PC-3 (cell line): ENCODE measurements around the gene ATF2. TPM values are rescaled to one million over a fixed set of nuclear protein-coding genes. Genes with fewer than 3 reads are reported as not detected.

Source experiments
- ATAC-seq: fragments of 200-7000 bp; cut with Tn5 transposase; 2 replicates; pipeline ENCODE4 v1.9.1; 2020; ENCODE audit warnings: mild to moderate bottlenecking, moderate library complexity
- BruUV-seq: library from RNA; stranded (reverse); fragments of 400-500 nt; replicated peaks from 2 replicates; lab custom pipeline; 2021; lab: Mats Ljungman, UMichigan
- CTCF ChIA-PET: fragments of 300-600 bp; sonication (Branson Sonifier 250); formaldehyde crosslinking; loops from one replicate; lab custom pipeline; 2022; ENCODE audit warnings: antibody characterized with exemption; lab: Charles Lee
- POLR2A ChIA-PET: fragments of 300-600 bp; sonication (Branson Sonifier 250); formaldehyde crosslinking; loops from one replicate; lab custom pipeline; 2022; ENCODE audit warnings: antibody characterized with exemption; ENCODE audit not compliant: unreplicated experiment; lab: Charles Lee
- DNase-seq: peaks from one replicate; pipeline ENCODE4 v3.0.0-alpha.2; 2015
- H2AFZ ChIP-seq: fragments of 300-600 bp; sonication (generic); 2 replicates; pipeline ENCODE4 v1.6.0; 2016; ENCODE audit warnings: antibody characterized with exemption, low read length
- H3F3A ChIP-seq: fragments of 300-600 bp; sonication (generic); one replicate; pipeline ENCODE4 v1.6.0; 2017; ENCODE audit warnings: antibody characterized with exemption, low read length, control low read depth, mild to moderate bottlenecking; ENCODE audit not compliant: unreplicated experiment
- H3K27ac ChIP-seq: fragments of 300-600 bp; sonication (generic); 2 replicates; pipeline ENCODE4 v1.5.1; 2016; ENCODE audit warnings: mild to moderate bottlenecking, low read length
- H3K27me3 ChIP-seq: fragments of 300-600 bp; sonication (generic); 2 replicates; pipeline ENCODE4 v1.6.1; 2016; ENCODE audit warnings: low read length, mixed read lengths
- H3K36me3 ChIP-seq: fragments of 300-600 bp; sonication (generic); 2 replicates; pipeline ENCODE4 v1.6.1; 2016; ENCODE audit warnings: low read depth, mixed run types, low read length, mixed read lengths
- H3K4me1 ChIP-seq: fragments of 300-600 bp; sonication (generic); 2 replicates; pipeline ENCODE4 v1.5.1; 2016; ENCODE audit warnings: low read length; ENCODE audit not compliant: insufficient read depth
- H3K4me2 ChIP-seq: fragments of 300-600 bp; sonication (generic); 2 replicates; pipeline ENCODE4 v1.6.0; 2016; ENCODE audit warnings: low read length
- H3K4me3 ChIP-seq: fragments of 300-600 bp; sonication (generic); 2 replicates; pipeline ENCODE4 v1.5.1; 2016; ENCODE audit warnings: mild to moderate bottlenecking, low read length, mixed read lengths
- H3K79me2 ChIP-seq: fragments of 300-600 bp; sonication (generic); 2 replicates; pipeline ENCODE4 v1.6.1; 2017; ENCODE audit warnings: low read length, mixed read lengths
- H3K9ac ChIP-seq: fragments of 300-600 bp; sonication (generic); 2 replicates; pipeline ENCODE4 v1.6.0; 2016; ENCODE audit warnings: mild to moderate bottlenecking, low read length
- H3K9me2 ChIP-seq: fragments of 300-600 bp; sonication (generic); replicated peaks from 2 replicates; pipeline ENCODE4 v1.6.1; 2016; ENCODE audit warnings: mixed run types, low read length, mixed read lengths
- H3K9me3 ChIP-seq: fragments of 300-600 bp; sonication (generic); 2 replicates; pipeline ENCODE4 v1.6.1; 2016; ENCODE audit warnings: low read length, mixed read lengths
- H4K20me1 ChIP-seq: fragments of 300-600 bp; sonication (generic); 2 replicates; pipeline ENCODE4 v1.6.1; 2016; ENCODE audit warnings: low read length, mixed read lengths
- EZH2 ChIP-seq: fragments of 300-600 bp; sonication (generic); IDR thresholded peaks from one replicate; pipeline ENCODE4 v1.6.1; 2017; ENCODE audit warnings: antibody characterized with exemption, mild to moderate bottlenecking, low read length; ENCODE audit not compliant: unreplicated experiment
- EZH2phosphoT487 ChIP-seq: fragments of 300-600 bp; sonication (generic); IDR thresholded peaks from 2 replicates; pipeline ENCODE4 v1.6.1; 2018; ENCODE audit warnings: mild to moderate bottlenecking, antibody characterized with exemption, low read length, borderline replicate concordance
- intact Hi-C: fragments of 100-400 bp; cut with micrococcal nuclease; formaldehyde crosslinking; loops from 2 replicates; pipeline ENCODE4 v1.9.0; 2023
- total RNA-seq: library from RNA; depleted of rRNA; stranded (reverse); fragments of >200 nt; gene quantifications from 2 replicates; pipeline ENCODE4 v1.2.3, GENCODE V29; 2014
- TF ChIP-seq, protein P1 (sequence below): fragments of 300-600 bp; sonication (generic); conservative IDR thresholded peaks from 2 replicates; pipeline ENCODE4 v1.5.1; 2017; ENCODE audit warnings: antibody characterized with exemption, low read depth, mild to moderate bottlenecking, low read length

The ATF2 gene
- total RNA-seq, 1 experiment from 2014 or later, result 12.6 TPM

- H2AFZ ChIP-seq, result no peak overlapping the region
- BruUV-seq, result no TSS peak
- no peaks in the 10 kb centered on the region for H3K4me1 ChIP-seq
- no peak overlapping the region for H3K9ac ChIP-seq
- CTCF ChIA-PET, result no interaction called here
- POLR2A ChIA-PET, result no interaction called here
- TF ChIP-seq, protein P1, sequence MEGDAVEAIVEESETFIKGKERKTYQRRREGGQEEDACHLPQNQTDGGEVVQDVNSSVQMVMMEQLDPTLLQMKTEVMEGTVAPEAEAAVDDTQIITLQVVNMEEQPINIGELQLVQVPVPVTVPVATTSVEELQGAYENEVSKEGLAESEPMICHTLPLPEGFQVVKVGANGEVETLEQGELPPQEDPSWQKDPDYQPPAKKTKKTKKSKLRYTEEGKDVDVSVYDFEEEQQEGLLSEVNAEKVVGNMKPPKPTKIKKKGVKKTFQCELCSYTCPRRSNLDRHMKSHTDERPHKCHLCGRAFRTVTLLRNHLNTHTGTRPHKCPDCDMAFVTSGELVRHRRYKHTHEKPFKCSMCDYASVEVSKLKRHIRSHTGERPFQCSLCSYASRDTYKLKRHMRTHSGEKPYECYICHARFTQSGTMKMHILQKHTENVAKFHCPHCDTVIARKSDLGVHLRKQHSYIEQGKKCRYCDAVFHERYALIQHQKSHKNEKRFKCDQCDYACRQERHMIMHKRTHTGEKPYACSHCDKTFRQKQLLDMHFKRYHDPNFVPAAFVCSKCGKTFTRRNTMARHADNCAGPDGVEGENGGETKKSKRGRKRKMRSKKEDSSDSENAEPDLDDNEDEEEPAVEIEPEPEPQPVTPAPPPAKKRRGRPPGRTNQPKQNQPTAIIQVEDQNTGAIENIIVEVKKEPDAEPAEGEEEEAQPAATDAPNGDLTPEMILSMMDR, result no peak
- TF ChIP-seq EZH2phosphoT487 (no peak), EZH2 (no peak)
- no peaks in the 10 kb centered on the region for H3K79me2 ChIP-seq
- H3K36me3 ChIP-seq, result peaks cover 8% of the 10 kb centered on the region
- DNase-seq, result no peak
- no peak for ATAC-seq
- H4K20me1 ChIP-seq, result no peaks in the 10 kb centered on the region
- H3K27me3 ChIP-seq, result no peaks in the 10 kb centered on the region
- intact Hi-C loops, result no loop called here
- no peaks in the 10 kb centered on the region for H3F3A ChIP-seq
- H3K4me2 ChIP-seq, result no peak overlapping the region
- no peak overlapping the region for H3K4me3 ChIP-seq
- no peaks in the 10 kb centered on the region for H3K9me3 ChIP-seq
- H3K27ac ChIP-seq, result no peak overlapping the region
- H3K9me2 ChIP-seq, result no peaks in the 10 kb centered on the region
Observed at GRCh38 chr2:175135862-175136261, 32.1 kb downstream of the ATF2 start.

- 0 out of 2 replicates have a peak, but pooled peaks cover 4% of the 10 kb centered on the region for H4K20me1 ChIP-seq
- H2AFZ ChIP-seq, result no peak overlapping the region
- H3K27ac ChIP-seq, result no peak overlapping the region
- H3K9me3 ChIP-seq, result no peaks in the 10 kb centered on the region
- BruUV-seq, result TSS peak; percentile 11
- H3K79me2 ChIP-seq, result no peaks in the 10 kb centered on the region
- ATAC-seq, result no peak
- ChIA-PET POLR2A (no interaction called here), CTCF (interaction anchor here (0.6 kb wide), 1 partner anchor 31 kb away, joined by 4 read pairs; no protein-coding TSS in a partner anchor)
- intact Hi-C loops, result no loop called here
- TF ChIP-seq, protein P1, result peak; percentile 42; the same call in 1 of the 2 replicates
- no peak for TF ChIP-seq EZH2
- H3K27me3 ChIP-seq, result no peaks in the 10 kb centered on the region
- no peak overlapping the region for H3K4me3 ChIP-seq
- no peaks in the 10 kb centered on the region for H3F3A ChIP-seq
- no peak overlapping the region for H3K9ac ChIP-seq
- H3K4me1 ChIP-seq, result no peaks in the 10 kb centered on the region
- no peak overlapping the region for H3K4me2 ChIP-seq
- DNase-seq, result peak; percentile 5
- H3K36me3 ChIP-seq, result peaks cover 8% of the 10 kb centered on the region
- H3K9me2 ChIP-seq, result no peaks in the 10 kb centered on the region
Observed at GRCh38 chr2:175135177-175135576, 32.8 kb downstream of the ATF2 start.

GRCh38 chr2:175131252-175131651 is 36.8 kb downstream of the ATF2 start:
- TF ChIP-seq EZH2phosphoT487 (no peak), EZH2 (no peak)
- TF ChIP-seq, protein P1, result no peak
- POLR2A ChIA-PET, result no interaction called here
- Histone ChIP-seq H4K20me1 (0 out of 2 replicates have a peak, but pooled peaks cover 4% of the 10 kb centered on the region), H3F3A (no peaks in the 10 kb centered on the region), H3K4me1 (no peaks in the 10 kb centered on the region), H3K9me3 (no peaks in the 10 kb centered on the region), H3K27me3 (no peaks in the 10 kb centered on the region), H3K79me2 (no peaks in the 10 kb centered on the region), H3K36me3 (peaks cover 19% of the 10 kb centered on the region), H3K27ac (no peak overlapping the region), H3K4me3 (no peak overlapping the region), H3K9ac (no peak overlapping the region), H3K4me2 (no peak overlapping the region), H2AFZ (no peak overlapping the region), H3K9me2 (no peaks in the 10 kb centered on the region)
- no peak for ATAC-seq
- DNase-seq, result no peak
- BruUV-seq, result no TSS peak
- CTCF ChIA-PET, result no interaction called here
- intact Hi-C loops, result no loop called here
